ENCODE results near the gene STX3. TPM values are rescaled to one million over a fixed set of nuclear protein-coding genes. Genes with fewer than 3 reads are reported as not detected.

Gene STX3
- total RNA-seq, 1 experiment from 2014 or later, result 14.6 TPM

GRCh38 chr11:59754494-59754858 is 700 bp upstream of the STX3 start:
- H3K79me2 ChIP-seq (ENCODE audit: low read length), result no peaks in the 10 kb centered on the region
- H4K20me1 ChIP-seq (ENCODE audit: insufficient read depth, low read depth, low read length), result no peaks in the 10 kb centered on the region
- peak overlapping the region; percentile 70 for H3K4me3 ChIP-seq (ENCODE audit: low read length)
- peak overlapping the region; percentile 87 for H3K4me2 ChIP-seq (ENCODE audit: low read depth, low read length, poor library complexity, severe bottlenecking)
- peak overlapping the region; percentile 90; the same call in 1 of the 2 replicates for H2AFZ ChIP-seq (ENCODE audit: low read length)
- peak; percentile 54 for DNase-seq
- H3K27me3 ChIP-seq (ENCODE audit: low read length), result no peaks in the 10 kb centered on the region
- no peaks in the 10 kb centered on the region for H3K36me3 ChIP-seq (ENCODE audit: insufficient read depth, low read length)
- no peaks in the 10 kb centered on the region for H3K9me2 ChIP-seq (replicated peaks; ENCODE audit: insufficient read depth, low read length)
- H3K9me3 ChIP-seq (ENCODE audit: low read length), result no peaks in the 10 kb centered on the region
- peak overlapping the region; percentile 58 for H3K9ac ChIP-seq (ENCODE audit: low read length)
- peaks cover 16% of the 10 kb centered on the region for H3K4me1 ChIP-seq (ENCODE audit: low read length)
- H3K27ac ChIP-seq (ENCODE audit: low read length), result no peak overlapping the region

DNA sequence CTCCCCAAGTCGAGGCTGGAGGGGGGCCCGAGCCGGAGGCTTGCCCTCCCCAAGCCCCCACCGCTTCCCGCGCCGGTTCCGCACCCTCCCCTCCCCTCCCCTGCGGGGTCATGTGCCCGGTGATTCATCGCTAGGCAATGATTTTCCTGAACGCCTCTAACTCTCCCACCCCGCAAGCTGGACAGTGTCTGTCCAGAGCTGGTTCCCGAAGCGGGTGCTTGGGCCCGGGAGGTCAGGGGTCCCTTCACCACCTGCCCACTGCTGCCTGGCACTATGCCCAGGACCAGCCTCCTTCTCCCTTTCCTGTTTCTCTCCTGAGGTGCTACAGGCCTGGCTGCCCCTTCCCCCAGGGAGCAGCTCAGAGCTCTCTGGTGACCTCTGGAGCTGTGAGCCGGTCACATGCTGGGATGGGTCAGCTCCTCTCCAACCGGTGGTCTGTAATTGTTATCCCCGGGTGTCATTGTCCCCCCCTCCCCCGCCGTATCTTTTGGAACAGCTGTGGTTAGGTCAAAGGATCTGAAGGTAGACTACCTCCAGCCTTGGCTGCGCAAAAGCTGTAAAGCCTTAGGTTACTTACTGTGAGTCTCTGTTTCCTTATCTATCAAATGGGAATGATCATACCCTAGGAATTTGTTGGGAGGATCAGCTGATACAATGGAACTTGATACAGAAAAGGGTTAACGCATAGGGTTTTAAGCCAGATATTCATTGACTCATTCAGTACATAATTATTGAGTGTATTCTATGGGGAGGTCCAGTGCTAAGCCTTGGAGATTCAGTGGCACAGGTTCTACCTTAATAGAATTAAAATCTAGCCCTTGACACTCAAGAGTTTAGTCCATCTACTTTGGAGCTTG is 753 bp downstream of the STX3 start:
- Histone ChIP-seq H3K9ac (ENCODE audit: low read length) (peak overlapping the region; percentile 58), H3K27me3 (ENCODE audit: low read length) (no peaks in the 10 kb centered on the region), H3K4me1 (ENCODE audit: low read length) (peaks cover 16% of the 10 kb centered on the region), H3K9me3 (ENCODE audit: low read length) (no peaks in the 10 kb centered on the region), H3K79me2 (ENCODE audit: low read length) (no peaks in the 10 kb centered on the region), H4K20me1 (ENCODE audit: insufficient read depth, low read depth, low read length) (no peaks in the 10 kb centered on the region), H3K4me2 (ENCODE audit: low read depth, low read length, poor library complexity, severe bottlenecking) (peak overlapping the region; percentile 87), H3K27ac (ENCODE audit: low read length) (no peak overlapping the region), H3K4me3 (ENCODE audit: low read length) (peak overlapping the region; percentile 70), H3K9me2 (replicated peaks; ENCODE audit: insufficient read depth, low read length) (no peaks in the 10 kb centered on the region), H3K36me3 (ENCODE audit: insufficient read depth, low read length) (no peaks in the 10 kb centered on the region), H2AFZ (ENCODE audit: low read length) (peak overlapping the region; percentile 90; the same call in 1 of the 2 replicates)
- DNase-seq, result no peak

DNA sequence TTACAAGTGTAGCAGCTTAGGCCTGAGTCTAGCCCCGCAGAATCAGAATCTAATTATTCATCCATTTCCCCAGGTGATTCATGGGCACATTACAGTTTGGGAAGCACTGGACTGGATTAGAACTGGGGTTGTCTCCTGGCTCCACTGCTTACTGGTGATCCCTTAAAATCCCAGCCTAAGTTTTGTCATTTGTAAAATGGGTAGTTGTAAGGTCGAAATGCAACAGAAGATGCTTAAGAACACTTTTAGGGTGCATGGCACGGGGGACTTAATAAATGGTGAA is 1.3 kb downstream of the STX3 start:
- H3K27ac ChIP-seq (ENCODE audit: low read length), result no peak overlapping the region
- H3K27me3 ChIP-seq (ENCODE audit: low read length), result no peaks in the 10 kb centered on the region
- no peaks in the 10 kb centered on the region for H3K79me2 ChIP-seq (ENCODE audit: low read length)
- no peak for DNase-seq
- H2AFZ ChIP-seq (ENCODE audit: low read length), result no peak overlapping the region
- no peaks in the 10 kb centered on the region for H4K20me1 ChIP-seq (ENCODE audit: insufficient read depth, low read depth, low read length)
- H3K4me3 ChIP-seq (ENCODE audit: low read length), result no peak overlapping the region
- no peaks in the 10 kb centered on the region for H3K9me3 ChIP-seq (ENCODE audit: low read length)
- H3K4me2 ChIP-seq (ENCODE audit: low read depth, low read length, poor library complexity, severe bottlenecking), result no peak overlapping the region
- H3K9ac ChIP-seq (ENCODE audit: low read length), result no peak overlapping the region
- H3K4me1 ChIP-seq (ENCODE audit: low read length), result peaks cover 16% of the 10 kb centered on the region
- H3K36me3 ChIP-seq (ENCODE audit: insufficient read depth, low read length), result no peaks in the 10 kb centered on the region
- H3K9me2 ChIP-seq (replicated peaks; ENCODE audit: insufficient read depth, low read length), result no peaks in the 10 kb centered on the region

DNA sequence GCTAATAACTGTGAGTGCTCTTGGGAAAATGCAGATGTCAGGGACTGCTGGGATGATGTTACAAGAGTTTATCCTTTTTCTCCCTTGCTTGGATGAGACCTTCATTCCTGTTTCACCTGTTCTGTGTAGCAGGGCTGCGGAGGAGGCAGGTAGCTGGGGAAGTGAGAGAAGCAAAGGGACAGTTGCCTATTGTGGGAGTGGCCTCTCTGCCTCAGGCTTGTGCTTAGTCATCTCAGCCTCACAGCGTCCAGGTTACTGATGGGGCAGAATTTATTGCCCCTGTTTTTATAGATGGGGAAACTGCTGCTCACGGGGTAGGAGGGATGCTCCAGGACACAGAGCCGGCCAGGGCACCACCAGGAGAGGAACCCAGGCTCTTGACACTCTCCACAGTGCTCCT is 1.7 kb downstream of the STX3 start:
- Histone ChIP-seq H3K27ac (ENCODE audit: low read length) (no peak overlapping the region), H4K20me1 (ENCODE audit: insufficient read depth, low read depth, low read length) (no peaks in the 10 kb centered on the region), H3K36me3 (ENCODE audit: insufficient read depth, low read length) (no peaks in the 10 kb centered on the region), H3K9ac (ENCODE audit: low read length) (no peak overlapping the region), H2AFZ (ENCODE audit: low read length) (no peak overlapping the region), H3K79me2 (ENCODE audit: low read length) (no peaks in the 10 kb centered on the region), H3K4me2 (ENCODE audit: low read depth, low read length, poor library complexity, severe bottlenecking) (no peak overlapping the region), H3K4me1 (ENCODE audit: low read length) (peaks cover 16% of the 10 kb centered on the region), H3K4me3 (ENCODE audit: low read length) (no peak overlapping the region), H3K9me3 (ENCODE audit: low read length) (no peaks in the 10 kb centered on the region), H3K27me3 (ENCODE audit: low read length) (no peaks in the 10 kb centered on the region), H3K9me2 (replicated peaks; ENCODE audit: insufficient read depth, low read length) (no peaks in the 10 kb centered on the region)
- no peak for DNase-seq

DNA sequence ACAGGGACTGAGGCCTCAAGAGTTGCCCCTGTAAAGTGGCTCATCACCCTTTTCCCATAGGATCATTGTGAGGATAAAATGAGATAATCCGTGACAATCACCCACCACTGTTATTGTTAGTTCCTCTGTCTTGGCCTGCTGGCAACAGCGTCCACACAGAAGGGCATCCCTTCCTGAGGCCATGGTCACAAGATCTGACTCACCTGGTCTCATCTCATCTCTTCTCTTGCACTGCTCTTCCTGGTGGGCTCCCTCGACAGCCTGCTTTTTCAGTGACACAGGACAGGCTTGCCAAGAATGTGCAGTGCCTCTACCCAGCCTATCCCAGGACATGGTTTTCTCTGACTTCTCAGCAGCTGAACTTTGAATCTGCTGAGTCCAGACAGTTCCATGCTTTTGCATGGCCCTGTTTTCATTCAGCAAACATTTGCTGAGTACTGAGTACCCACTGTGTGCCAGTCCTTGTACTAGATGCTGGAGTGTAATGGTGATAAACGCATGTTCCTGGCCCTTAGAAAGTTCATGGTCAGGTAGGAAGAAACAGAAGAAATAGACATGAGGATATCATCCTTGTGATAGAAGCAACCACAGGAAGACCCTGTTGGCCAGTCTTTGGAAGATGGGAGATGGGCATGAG is 3.3 kb downstream of the STX3 start:
- H4K20me1 ChIP-seq (ENCODE audit: insufficient read depth, low read depth, low read length), result no peaks in the 10 kb centered on the region
- H3K27me3 ChIP-seq (ENCODE audit: low read length), result no peaks in the 10 kb centered on the region
- no peak for DNase-seq
- H3K36me3 ChIP-seq (ENCODE audit: insufficient read depth, low read length), result no peaks in the 10 kb centered on the region
- no peaks in the 10 kb centered on the region for H3K9me2 ChIP-seq (replicated peaks; ENCODE audit: insufficient read depth, low read length)
- H3K4me1 ChIP-seq (ENCODE audit: low read length), result peaks cover 16% of the 10 kb centered on the region
- no peak overlapping the region for H3K27ac ChIP-seq (ENCODE audit: low read length)
- H2AFZ ChIP-seq (ENCODE audit: low read length), result no peak overlapping the region
- no peaks in the 10 kb centered on the region for H3K9me3 ChIP-seq (ENCODE audit: low read length)
- no peak overlapping the region for H3K9ac ChIP-seq (ENCODE audit: low read length)
- H3K79me2 ChIP-seq (ENCODE audit: low read length), result no peaks in the 10 kb centered on the region
- H3K4me2 ChIP-seq (ENCODE audit: low read depth, low read length, poor library complexity, severe bottlenecking), result no peak overlapping the region
- H3K4me3 ChIP-seq (ENCODE audit: low read length), result no peak overlapping the region

DNA sequence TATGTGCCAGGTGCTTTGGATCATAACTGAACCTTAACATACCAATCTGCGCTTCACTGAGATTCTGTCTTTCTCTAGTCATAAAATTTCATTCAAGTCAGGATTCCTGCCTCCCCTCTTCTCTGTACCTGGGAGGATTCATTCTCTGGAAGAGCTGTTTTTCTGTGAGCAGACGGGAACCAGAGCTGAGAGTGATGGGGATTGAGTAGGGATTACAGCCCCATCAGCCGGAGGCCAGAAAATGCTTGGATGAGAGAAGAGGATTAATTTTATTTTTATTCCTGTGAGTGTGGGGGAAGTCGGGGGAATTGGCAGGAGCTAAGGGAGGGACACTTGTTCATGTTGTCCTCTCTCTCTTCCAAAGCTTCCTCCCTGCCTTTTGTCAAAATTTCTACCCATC is 4.7 kb downstream of the STX3 start:
- H2AFZ ChIP-seq (ENCODE audit: low read length), result no peak overlapping the region
- H3K27me3 ChIP-seq (ENCODE audit: low read length), result no peaks in the 10 kb centered on the region

DNA sequence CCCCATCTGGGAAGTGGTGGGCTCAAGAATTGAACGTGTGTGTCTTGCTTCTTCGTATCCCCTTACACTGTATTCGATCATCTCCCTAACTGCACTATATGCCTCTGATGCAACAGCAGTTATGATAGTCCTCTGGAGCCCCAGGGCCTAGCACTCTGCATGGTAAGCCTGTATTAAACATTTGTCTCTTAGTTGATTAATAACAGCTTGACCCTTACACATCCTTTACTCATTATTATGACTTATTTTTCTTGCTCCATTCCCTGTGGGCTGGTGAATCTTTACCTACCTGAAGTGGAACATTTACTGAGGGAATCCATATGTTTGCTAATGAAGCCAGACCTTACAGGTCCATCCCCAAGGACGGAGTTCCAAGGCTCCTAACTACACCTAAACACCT is 5.6 kb downstream of the STX3 start:
- Histone ChIP-seq H3K9me2 (replicated peaks; ENCODE audit: insufficient read depth, low read length) (no peaks in the 10 kb centered on the region), H3K4me1 (ENCODE audit: low read length) (peaks cover under 1% of the 10 kb centered on the region), H3K36me3 (ENCODE audit: insufficient read depth, low read length) (no peaks in the 10 kb centered on the region), H3K79me2 (ENCODE audit: low read length) (no peaks in the 10 kb centered on the region), H3K9me3 (ENCODE audit: low read length) (no peaks in the 10 kb centered on the region), H3K4me2 (ENCODE audit: low read depth, low read length, poor library complexity, severe bottlenecking) (no peak overlapping the region), H3K27me3 (ENCODE audit: low read length) (no peaks in the 10 kb centered on the region), H3K9ac (ENCODE audit: low read length) (no peak overlapping the region), H3K4me3 (ENCODE audit: low read length) (no peak overlapping the region), H2AFZ (ENCODE audit: low read length) (no peak overlapping the region), H3K27ac (ENCODE audit: low read length) (no peak overlapping the region), H4K20me1 (ENCODE audit: insufficient read depth, low read depth, low read length) (no peaks in the 10 kb centered on the region)
- no peak for DNase-seq

More for the DNA sequence above, 4.7 kb downstream of the STX3 start:
- Histone ChIP-seq H3K27ac (ENCODE audit: low read length) (no peak overlapping the region), H3K4me1 (ENCODE audit: low read length) (peaks cover 6% of the 10 kb centered on the region), H3K9me3 (ENCODE audit: low read length) (no peaks in the 10 kb centered on the region), H3K9ac (ENCODE audit: low read length) (no peak overlapping the region), H3K9me2 (replicated peaks; ENCODE audit: insufficient read depth, low read length) (no peaks in the 10 kb centered on the region), H3K36me3 (ENCODE audit: insufficient read depth, low read length) (no peaks in the 10 kb centered on the region), H3K79me2 (ENCODE audit: low read length) (no peaks in the 10 kb centered on the region), H3K4me3 (ENCODE audit: low read length) (no peak overlapping the region), H3K4me2 (ENCODE audit: low read depth, low read length, poor library complexity, severe bottlenecking) (no peak overlapping the region), H4K20me1 (ENCODE audit: insufficient read depth, low read depth, low read length) (no peaks in the 10 kb centered on the region)
- no peak for DNase-seq

GRCh38 chr11:59761993-59762392 is 6.8 kb downstream of the STX3 start:
- no peaks in the 10 kb centered on the region for H3K79me2 ChIP-seq (ENCODE audit: low read length)
- no peaks in the 10 kb centered on the region for H3K27me3 ChIP-seq (ENCODE audit: low read length)
- no peaks in the 10 kb centered on the region for H4K20me1 ChIP-seq (ENCODE audit: insufficient read depth, low read depth, low read length)
- no peak overlapping the region for H3K4me3 ChIP-seq (ENCODE audit: low read length)
- no peaks in the 10 kb centered on the region for H3K36me3 ChIP-seq (ENCODE audit: insufficient read depth, low read length)
- no peak overlapping the region for H3K27ac ChIP-seq (ENCODE audit: low read length)
- no peak for DNase-seq
- no peak overlapping the region for H3K9ac ChIP-seq (ENCODE audit: low read length)
- H3K9me3 ChIP-seq (ENCODE audit: low read length), result no peaks in the 10 kb centered on the region
- H3K4me2 ChIP-seq (ENCODE audit: low read depth, low read length, poor library complexity, severe bottlenecking), result no peak overlapping the region
- H3K9me2 ChIP-seq (replicated peaks; ENCODE audit: insufficient read depth, low read length), result no peaks in the 10 kb centered on the region
- no peaks in the 10 kb centered on the region for H3K4me1 ChIP-seq (ENCODE audit: low read length)
- H2AFZ ChIP-seq (ENCODE audit: low read length), result no peak overlapping the region

Data from Karpas-422 (cell line).